ENCODE measurements around the gene IQSEC1. TPM values are rescaled to one million over a fixed set of nuclear protein-coding genes. Genes with fewer than 3 reads are reported as not detected.
A peak's percentile ranks its signal among the peaks of the same experiment; 100 is the strongest.

IQSEC1 gene
- total and polyA plus RNA-seq, 9 of the 15 experiments (the other 6 are each of a cell fraction or from before 2014, with no cell fraction given) = 0.56 to 39.0 (median 6.8) TPM

DNA sequence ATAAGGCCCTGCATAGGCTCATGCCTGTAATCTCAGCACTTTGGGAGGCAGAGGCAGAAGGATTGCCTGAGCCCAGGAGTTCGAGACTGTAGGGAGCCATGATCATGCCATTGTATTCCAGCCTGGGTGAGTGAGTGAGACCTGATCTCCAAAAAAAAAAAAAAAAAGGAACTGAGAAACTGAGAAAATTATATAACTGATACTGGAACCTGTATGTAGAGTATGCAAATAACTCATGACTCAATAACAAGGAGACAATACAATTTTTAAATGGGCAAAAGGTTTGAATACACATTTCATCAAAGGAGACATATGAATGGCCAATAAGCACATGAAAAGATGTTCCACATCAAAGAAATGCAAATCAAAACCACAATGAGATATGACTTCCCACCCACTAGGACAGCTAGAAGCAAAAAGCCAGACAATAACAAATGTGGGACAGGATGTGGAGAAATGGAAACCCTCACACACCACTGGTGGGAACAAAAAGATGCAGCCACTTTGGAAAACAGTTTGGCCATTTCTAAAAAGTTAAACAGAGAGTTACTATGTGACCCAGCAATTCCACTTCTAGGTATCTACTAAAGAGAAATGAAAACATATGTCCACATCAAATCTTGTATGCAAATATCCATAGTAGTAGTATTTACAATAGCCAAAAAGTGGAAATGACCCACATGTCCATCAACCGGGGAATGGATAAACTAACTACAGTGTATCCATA, 70.7 kb downstream of the IQSEC1 start (continued):
- TF ChIP-seq, protein P1, sequence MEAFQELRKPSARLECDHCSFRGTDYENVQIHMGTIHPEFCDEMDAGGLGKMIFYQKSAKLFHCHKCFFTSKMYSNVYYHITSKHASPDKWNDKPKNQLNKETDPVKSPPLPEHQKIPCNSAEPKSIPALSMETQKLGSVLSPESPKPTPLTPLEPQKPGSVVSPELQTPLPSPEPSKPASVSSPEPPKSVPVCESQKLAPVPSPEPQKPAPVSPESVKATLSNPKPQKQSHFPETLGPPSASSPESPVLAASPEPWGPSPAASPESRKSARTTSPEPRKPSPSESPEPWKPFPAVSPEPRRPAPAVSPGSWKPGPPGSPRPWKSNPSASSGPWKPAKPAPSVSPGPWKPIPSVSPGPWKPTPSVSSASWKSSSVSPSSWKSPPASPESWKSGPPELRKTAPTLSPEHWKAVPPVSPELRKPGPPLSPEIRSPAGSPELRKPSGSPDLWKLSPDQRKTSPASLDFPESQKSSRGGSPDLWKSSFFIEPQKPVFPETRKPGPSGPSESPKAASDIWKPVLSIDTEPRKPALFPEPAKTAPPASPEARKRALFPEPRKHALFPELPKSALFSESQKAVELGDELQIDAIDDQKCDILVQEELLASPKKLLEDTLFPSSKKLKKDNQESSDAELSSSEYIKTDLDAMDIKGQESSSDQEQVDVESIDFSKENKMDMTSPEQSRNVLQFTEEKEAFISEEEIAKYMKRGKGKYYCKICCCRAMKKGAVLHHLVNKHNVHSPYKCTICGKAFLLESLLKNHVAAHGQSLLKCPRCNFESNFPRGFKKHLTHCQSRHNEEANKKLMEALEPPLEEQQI (IDR thresholded peaks at IDR 0.05) = no peak
- TF ChIP-seq ESRRB (CRISPR knock-in tag; IDR thresholded peaks at IDR 0.05; ENCODE audit: borderline replicate concordance) (peak; percentile 29; the same call in 1 of the 2 replicates), NR2F6 (CRISPR knock-in tag; IDR thresholded peaks at IDR 0.05) (no peak), POLR2G (IDR thresholded peaks at IDR 0.05; ENCODE audit: low read depth, low read length) (peak; percentile 75), YY1 (IDR thresholded peaks at IDR 0.05; ENCODE audit: borderline replicate concordance in 1 of 3, control insufficient read depth in 1 of 3, extremely low read depth in 1 of 3, insufficient read depth in 3 of 3, insufficient read length in 1 of 3, insufficient replicate concordance in 2 of 3, low read depth in 1 of 3, low read length in 2 of 3) (peak in 1 of 3 experiments; percentile 64), NR4A1 (CRISPR knock-in tag; IDR thresholded peaks at IDR 0.05) (no peak), NR4A1 (tag; IDR thresholded peaks at IDR 0.05) (no peak), POLR2AphosphoS5 (IDR thresholded peaks at IDR 0.05; ENCODE audit: control insufficient read depth, insufficient read depth, low read depth, low read length) (peak; percentile 100), PRMT5 (CRISPR knock-in tag; IDR thresholded peaks at IDR 0.05) (no peak), TAF7 (tag; IDR thresholded peaks at IDR 0.05) (no peak), ELF4 (CRISPR knock-in tag; IDR thresholded peaks at IDR 0.05) (peak; percentile 98), STAG1 (CRISPR knock-in tag; IDR thresholded peaks at IDR 0.05; ENCODE audit: borderline replicate concordance) (no peak), CCAR2 (IDR thresholded peaks at IDR 0.05; ENCODE audit: low read depth, low read length) (no peak), CHD2 (IDR thresholded peaks at IDR 0.05; ENCODE audit: low read depth, low read length) (peak; percentile 52; the same call in 1 of the 2 replicates), MIER1 (IDR thresholded peaks at IDR 0.05; ENCODE audit: low read depth) (no peak), ZNF696 (CRISPR knock-in tag; conservative IDR thresholded peaks at IDR 0.05) (no peak)
- TF ChIP-seq, protein P2, sequence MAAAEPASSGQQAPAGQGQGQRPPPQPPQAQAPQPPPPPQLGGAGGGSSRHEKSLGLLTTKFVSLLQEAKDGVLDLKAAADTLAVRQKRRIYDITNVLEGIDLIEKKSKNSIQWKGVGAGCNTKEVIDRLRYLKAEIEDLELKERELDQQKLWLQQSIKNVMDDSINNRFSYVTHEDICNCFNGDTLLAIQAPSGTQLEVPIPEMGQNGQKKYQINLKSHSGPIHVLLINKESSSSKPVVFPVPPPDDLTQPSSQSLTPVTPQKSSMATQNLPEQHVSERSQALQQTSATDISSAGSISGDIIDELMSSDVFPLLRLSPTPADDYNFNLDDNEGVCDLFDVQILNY (CRISPR knock-in tag; IDR thresholded peaks at IDR 0.05) = no peak
- TF ChIP-seq, protein P3, sequence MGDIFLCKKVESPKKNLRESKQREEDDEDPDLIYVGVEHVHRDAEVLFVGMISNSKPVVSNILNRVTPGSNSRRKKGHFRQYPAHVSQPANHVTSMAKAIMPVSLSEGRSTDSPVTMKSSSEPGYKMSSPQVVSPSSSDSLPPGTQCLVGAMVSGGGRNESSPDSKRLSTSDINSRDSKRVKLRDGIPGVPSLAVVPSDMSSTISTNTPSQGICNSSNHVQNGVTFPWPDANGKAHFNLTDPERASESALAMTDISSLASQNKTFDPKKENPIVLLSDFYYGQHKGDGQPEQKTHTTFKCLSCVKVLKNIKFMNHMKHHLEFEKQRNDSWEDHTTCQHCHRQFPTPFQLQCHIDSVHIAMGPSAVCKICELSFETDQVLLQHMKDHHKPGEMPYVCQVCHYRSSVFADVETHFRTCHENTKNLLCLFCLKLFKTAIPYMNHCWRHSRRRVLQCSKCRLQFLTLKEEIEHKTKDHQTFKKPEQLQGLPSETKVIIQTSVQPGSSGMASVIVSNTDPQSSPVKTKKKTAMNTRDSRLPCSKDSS (IDR thresholded peaks at IDR 0.05; ENCODE audit: low read depth, partially characterized antibody) = no peak
- TF ChIP-seq, protein P4, sequence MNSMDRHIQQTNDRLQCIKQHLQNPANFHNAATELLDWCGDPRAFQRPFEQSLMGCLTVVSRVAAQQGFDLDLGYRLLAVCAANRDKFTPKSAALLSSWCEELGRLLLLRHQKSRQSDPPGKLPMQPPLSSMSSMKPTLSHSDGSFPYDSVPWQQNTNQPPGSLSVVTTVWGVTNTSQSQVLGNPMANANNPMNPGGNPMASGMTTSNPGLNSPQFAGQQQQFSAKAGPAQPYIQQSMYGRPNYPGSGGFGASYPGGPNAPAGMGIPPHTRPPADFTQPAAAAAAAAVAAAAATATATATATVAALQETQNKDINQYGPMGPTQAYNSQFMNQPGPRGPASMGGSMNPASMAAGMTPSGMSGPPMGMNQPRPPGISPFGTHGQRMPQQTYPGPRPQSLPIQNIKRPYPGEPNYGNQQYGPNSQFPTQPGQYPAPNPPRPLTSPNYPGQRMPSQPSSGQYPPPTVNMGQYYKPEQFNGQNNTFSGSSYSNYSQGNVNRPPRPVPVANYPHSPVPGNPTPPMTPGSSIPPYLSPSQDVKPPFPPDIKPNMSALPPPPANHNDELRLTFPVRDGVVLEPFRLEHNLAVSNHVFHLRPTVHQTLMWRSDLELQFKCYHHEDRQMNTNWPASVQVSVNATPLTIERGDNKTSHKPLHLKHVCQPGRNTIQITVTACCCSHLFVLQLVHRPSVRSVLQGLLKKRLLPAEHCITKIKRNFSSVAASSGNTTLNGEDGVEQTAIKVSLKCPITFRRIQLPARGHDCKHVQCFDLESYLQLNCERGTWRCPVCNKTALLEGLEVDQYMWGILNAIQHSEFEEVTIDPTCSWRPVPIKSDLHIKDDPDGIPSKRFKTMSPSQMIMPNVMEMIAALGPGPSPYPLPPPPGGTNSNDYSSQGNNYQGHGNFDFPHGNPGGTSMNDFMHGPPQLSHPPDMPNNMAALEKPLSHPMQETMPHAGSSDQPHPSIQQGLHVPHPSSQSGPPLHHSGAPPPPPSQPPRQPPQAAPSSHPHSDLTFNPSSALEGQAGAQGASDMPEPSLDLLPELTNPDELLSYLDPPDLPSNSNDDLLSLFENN (IDR thresholded peaks at IDR 0.05; ENCODE audit: low read depth in 2 of 2, low read length in 2 of 2) = peak in 1 of 2 experiments; percentile 97; a peak in 2 of 4 replicates
